ENCODE measurements around the gene KRT6A. TPM values are rescaled to one million over a fixed set of nuclear protein-coding genes. Genes with fewer than 3 reads are reported as not detected.

Gene KRT6A
- total and polyA plus RNA-seq, 9 of the 15 experiments (the other 6 are each of a cell fraction or from before 2014, with no cell fraction given), result 0.26 TPM; not detected in 8

DNA sequence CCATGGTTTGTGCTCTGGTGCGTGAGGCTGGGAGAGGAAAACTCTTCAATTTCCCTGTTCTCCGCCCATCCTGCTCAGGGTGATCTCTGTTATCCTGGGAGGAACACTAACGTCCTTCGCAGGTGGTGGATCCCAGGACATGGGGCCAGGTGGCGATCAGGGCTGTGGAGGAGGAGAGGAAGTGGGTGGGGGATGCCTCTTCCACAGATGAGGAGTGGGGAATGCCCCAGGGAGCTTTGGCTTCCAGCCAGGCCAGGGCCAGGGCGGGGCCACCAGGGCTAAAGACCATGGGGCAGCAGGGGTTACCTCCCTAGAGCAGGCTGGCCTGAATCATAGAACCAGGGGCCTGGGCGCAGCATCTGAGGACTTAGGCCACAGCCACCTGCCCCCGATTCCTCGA is 55.5 kb downstream of the KRT6A start:
- Histone ChIP-seq H3K27me3 (ENCODE audit: control insufficient read depth in 2 of 2, insufficient read depth in 2 of 2, low read length in 2 of 2) (peaks cover 15 to 50% of the 10 kb centered on the region in 2 experiments), H3K9ac (ENCODE audit: insufficient read depth in 1 of 2, low read depth in 2 of 2, low read length in 2 of 2) (no peak overlapping the region), H3K9me3 (replicated peaks; ENCODE audit: control insufficient read depth, insufficient read depth, low read depth, low read length) (no peaks in the 10 kb centered on the region), H2AFZ (ENCODE audit: low read depth, low read length) (no peak overlapping the region), H3K4me1 (replicated peaks in 1 of 2; ENCODE audit: control insufficient read depth in 2 of 2, insufficient read depth in 2 of 2, low read length in 2 of 2) (no peaks in the 10 kb centered on the region), H3K27ac (ENCODE audit: extremely low read depth, low read depth, low read length) (no peak overlapping the region), H3K4me3 (no peak overlapping the region), H3K4me2 (ENCODE audit: insufficient read depth, low read length) (no peak overlapping the region), H3K36me3 (ENCODE audit: control insufficient read depth, insufficient read depth, low read length) (no peaks in the 10 kb centered on the region), H3K79me2 (ENCODE audit: control insufficient read depth, insufficient read depth, low read length) (no peaks in the 10 kb centered on the region), H3K9me1 (ENCODE audit: control insufficient read depth, insufficient read depth, low read length) (no peaks in the 10 kb centered on the region), H4K20me1 (replicated peaks; ENCODE audit: control insufficient read depth, insufficient read depth, low read length) (no peaks in the 10 kb centered on the region)
- ChIA-PET CTCF (ENCODE audit: low intra/inter-chr PET ratio) (no interaction called here), POLR2A (interaction anchor here (0.6 kb wide), 1 partner anchor 13 kb away, joined by 3 read pairs; no protein-coding TSS in a partner anchor)
- ATAC-seq (no peak), FAIRE-seq (no peak), DNase-seq (ENCODE audit: extremely low read depth in 1 of 4, low spot score in 3 of 4) (no peak)
- WGBS (ENCODE audit: insufficient coverage, low coverage, missing lambda C conversion rate), result 5% methylated on average over 9 of the region's 9 CpGs
- BruUV-seq (replicated peaks), result no TSS peak
- in situ Hi-C loops (cut with MboI), result no loop called here
- intact Hi-C loops (cut with micrococcal nuclease), result no loop called here
- no peak for TF ChIP-seq ZNF398 (CRISPR knock-in tag; IDR thresholded peaks at IDR 0.05)
- TF ChIP-seq NR3C1 (CRISPR knock-in tag; IDR thresholded peaks at IDR 0.05), result no peak
- TF ChIP-seq, protein P1, sequence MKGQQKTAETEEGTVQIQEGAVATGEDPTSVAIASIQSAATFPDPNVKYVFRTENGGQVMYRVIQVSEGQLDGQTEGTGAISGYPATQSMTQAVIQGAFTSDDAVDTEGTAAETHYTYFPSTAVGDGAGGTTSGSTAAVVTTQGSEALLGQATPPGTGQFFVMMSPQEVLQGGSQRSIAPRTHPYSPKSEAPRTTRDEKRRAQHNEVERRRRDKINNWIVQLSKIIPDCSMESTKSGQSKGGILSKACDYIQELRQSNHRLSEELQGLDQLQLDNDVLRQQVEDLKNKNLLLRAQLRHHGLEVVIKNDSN (CRISPR knock-in tag; IDR thresholded peaks at IDR 0.05), result no peak
- no peak for TF ChIP-seq ELF4 (CRISPR knock-in tag; IDR thresholded peaks at IDR 0.05)
- TF ChIP-seq NFIC (IDR thresholded peaks at IDR 0.05), result peak; percentile 65; the same call in 1 of the 2 replicates

Other genes starting within 250 kb of the KRT6A start
Only the 7 nearest of the 17 such genes appear.
- not detected in 2 replicates for gene KRT82, start 86.9 kb downstream of the KRT6A start, total RNA-seq (2014; rRNA removed)
- not detected in 2 replicates for gene KRT82, start 86.9 kb downstream of the KRT6A start, total RNA-seq (2014; rRNA removed; fragmentation: Illumina TruSeq; extraction: Trizol)
- gene KRT82, start 86.9 kb downstream of the KRT6A start, total RNA-seq (2015; rRNA removed; fragmentation: Illumina TruSeq; extraction: Trizol), result not detected in 2 replicates
- gene KRT82, start 86.9 kb downstream of the KRT6A start, total RNA-seq (2021), result not detected in 2 replicates
- gene KRT82, start 86.9 kb downstream of the KRT6A start, polyA plus RNA-seq (2011; rRNA removed), result not detected in 2 replicates
- not detected in 2 replicates for gene KRT82, start 86.9 kb downstream of the KRT6A start, polyA plus RNA-seq (2014; fragmentation: Illumina TruSeq; extraction: Trizol)
- gene KRT82, start 86.9 kb downstream of the KRT6A start, polyA plus RNA-seq (2014; fragmentation: Nextera tagmentation; extraction: Ambion mirVana), result not detected
- not detected in 2 replicates for gene KRT82, start 86.9 kb downstream of the KRT6A start, polyA plus RNA-seq (2014; rRNA removed)
- not detected in 2 replicates for gene KRT75, start 58.9 kb downstream of the KRT6A start, total RNA-seq (2014; rRNA removed)
- gene KRT75, start 58.9 kb downstream of the KRT6A start, total RNA-seq (2014; rRNA removed; fragmentation: Illumina TruSeq; extraction: Trizol), result not detected in 2 replicates
- gene KRT75, start 58.9 kb downstream of the KRT6A start, total RNA-seq (2015; rRNA removed; fragmentation: Illumina TruSeq; extraction: Trizol), result not detected in 2 replicates
- gene KRT75, start 58.9 kb downstream of the KRT6A start, total RNA-seq (2021), result not detected in 2 replicates
- not detected in 2 replicates for gene KRT75, start 58.9 kb downstream of the KRT6A start, polyA plus RNA-seq (2011; rRNA removed)
- not detected in 2 replicates for gene KRT75, start 58.9 kb downstream of the KRT6A start, polyA plus RNA-seq (2014; fragmentation: Illumina TruSeq; extraction: Trizol)
- not detected for gene KRT75, start 58.9 kb downstream of the KRT6A start, polyA plus RNA-seq (2014; fragmentation: Nextera tagmentation; extraction: Ambion mirVana)
- not detected in 2 replicates for gene KRT75, start 58.9 kb downstream of the KRT6A start, polyA plus RNA-seq (2014; rRNA removed)
- not detected in 2 replicates for gene KRT6B, start 41.1 kb downstream of the KRT6A start, total RNA-seq (2014; rRNA removed)
- gene KRT6B, start 41.1 kb downstream of the KRT6A start, total RNA-seq (2014; rRNA removed; fragmentation: Illumina TruSeq; extraction: Trizol), result not detected in 2 replicates
- gene KRT6B, start 41.1 kb downstream of the KRT6A start, total RNA-seq (2015; rRNA removed; fragmentation: Illumina TruSeq; extraction: Trizol), result not detected in 2 replicates
- gene KRT6B, start 41.1 kb downstream of the KRT6A start, total RNA-seq (2021), result not detected in 2 replicates
- gene KRT6B, start 41.1 kb downstream of the KRT6A start, polyA plus RNA-seq (2011; rRNA removed), result not detected in 2 replicates
- gene KRT6B, start 41.1 kb downstream of the KRT6A start, polyA plus RNA-seq (2014; fragmentation: Illumina TruSeq; extraction: Trizol), result not detected in 2 replicates
- gene KRT6B, start 41.1 kb downstream of the KRT6A start, polyA plus RNA-seq (2014; fragmentation: Nextera tagmentation; extraction: Ambion mirVana), result not detected
- not detected in 2 replicates for gene KRT6B, start 41.1 kb downstream of the KRT6A start, polyA plus RNA-seq (2014; rRNA removed)
- gene KRT6C, start 19.5 kb downstream of the KRT6A start, total RNA-seq (2014; rRNA removed), result not detected in 2 replicates
- gene KRT6C, start 19.5 kb downstream of the KRT6A start, total RNA-seq (2014; rRNA removed; fragmentation: Illumina TruSeq; extraction: Trizol), result not detected in 2 replicates
- gene KRT6C, start 19.5 kb downstream of the KRT6A start, total RNA-seq (2015; rRNA removed; fragmentation: Illumina TruSeq; extraction: Trizol), result not detected in 2 replicates
- gene KRT6C, start 19.5 kb downstream of the KRT6A start, total RNA-seq (2021), result not detected in 2 replicates
- not detected in 2 replicates for gene KRT6C, start 19.5 kb downstream of the KRT6A start, polyA plus RNA-seq (2011; rRNA removed)
- gene KRT6C, start 19.5 kb downstream of the KRT6A start, polyA plus RNA-seq (2014; fragmentation: Illumina TruSeq; extraction: Trizol), result not detected in 2 replicates
- gene KRT6C, start 19.5 kb downstream of the KRT6A start, polyA plus RNA-seq (2014; fragmentation: Nextera tagmentation; extraction: Ambion mirVana), result not detected
- not detected in 2 replicates for gene KRT6C, start 19.5 kb downstream of the KRT6A start, polyA plus RNA-seq (2014; rRNA removed)
- gene KRT5, start 27.1 kb upstream of the KRT6A start, total RNA-seq (2014; rRNA removed), result not detected in 2 replicates
- gene KRT5, start 27.1 kb upstream of the KRT6A start, total RNA-seq (2014; rRNA removed; fragmentation: Illumina TruSeq; extraction: Trizol), result not detected in 2 replicates
- not detected in 2 replicates for gene KRT5, start 27.1 kb upstream of the KRT6A start, total RNA-seq (2015; rRNA removed; fragmentation: Illumina TruSeq; extraction: Trizol)
- not detected in 2 replicates for gene KRT5, start 27.1 kb upstream of the KRT6A start, total RNA-seq (2021)
- gene KRT5, start 27.1 kb upstream of the KRT6A start, polyA plus RNA-seq (2011; rRNA removed), result 0.12 and 0.32 TPM in 2 replicates
- gene KRT5, start 27.1 kb upstream of the KRT6A start, polyA plus RNA-seq (2014; fragmentation: Illumina TruSeq; extraction: Trizol), result not detected in 2 replicates
- not detected for gene KRT5, start 27.1 kb upstream of the KRT6A start, polyA plus RNA-seq (2014; fragmentation: Nextera tagmentation; extraction: Ambion mirVana)
- gene KRT5, start 27.1 kb upstream of the KRT6A start, polyA plus RNA-seq (2014; rRNA removed), result not detected in 2 replicates
- not detected in 2 replicates for gene KRT71, start 59.9 kb upstream of the KRT6A start, total RNA-seq (2014; rRNA removed)
- not detected in 2 replicates for gene KRT71, start 59.9 kb upstream of the KRT6A start, total RNA-seq (2014; rRNA removed; fragmentation: Illumina TruSeq; extraction: Trizol)
- gene KRT71, start 59.9 kb upstream of the KRT6A start, total RNA-seq (2015; rRNA removed; fragmentation: Illumina TruSeq; extraction: Trizol), result not detected in 2 replicates
- not detected in 2 replicates for gene KRT71, start 59.9 kb upstream of the KRT6A start, total RNA-seq (2021)
- gene KRT71, start 59.9 kb upstream of the KRT6A start, polyA plus RNA-seq (2011; rRNA removed), result not detected in 2 replicates
- gene KRT71, start 59.9 kb upstream of the KRT6A start, polyA plus RNA-seq (2014; fragmentation: Illumina TruSeq; extraction: Trizol), result not detected in 2 replicates
- not detected for gene KRT71, start 59.9 kb upstream of the KRT6A start, polyA plus RNA-seq (2014; fragmentation: Nextera tagmentation; extraction: Ambion mirVana)
- gene KRT71, start 59.9 kb upstream of the KRT6A start, polyA plus RNA-seq (2014; rRNA removed), result not detected in 2 replicates
- gene KRT74, start 80.6 kb upstream of the KRT6A start, total RNA-seq (2014; rRNA removed), result not detected in 2 replicates
- gene KRT74, start 80.6 kb upstream of the KRT6A start, total RNA-seq (2014; rRNA removed; fragmentation: Illumina TruSeq; extraction: Trizol), result not detected in 2 replicates
- not detected in 2 replicates for gene KRT74, start 80.6 kb upstream of the KRT6A start, total RNA-seq (2015; rRNA removed; fragmentation: Illumina TruSeq; extraction: Trizol)
- gene KRT74, start 80.6 kb upstream of the KRT6A start, total RNA-seq (2021), result not detected in 2 replicates
- gene KRT74, start 80.6 kb upstream of the KRT6A start, polyA plus RNA-seq (2011; rRNA removed), result not detected in 2 replicates
- gene KRT74, start 80.6 kb upstream of the KRT6A start, polyA plus RNA-seq (2014; fragmentation: Illumina TruSeq; extraction: Trizol), result not detected in 2 replicates
- gene KRT74, start 80.6 kb upstream of the KRT6A start, polyA plus RNA-seq (2014; fragmentation: Nextera tagmentation; extraction: Ambion mirVana), result not detected
- gene KRT74, start 80.6 kb upstream of the KRT6A start, polyA plus RNA-seq (2014; rRNA removed), result not detected in 2 replicates